ENCODE measurements around the gene SEPTIN6.

Gene SEPTIN6

DNA sequence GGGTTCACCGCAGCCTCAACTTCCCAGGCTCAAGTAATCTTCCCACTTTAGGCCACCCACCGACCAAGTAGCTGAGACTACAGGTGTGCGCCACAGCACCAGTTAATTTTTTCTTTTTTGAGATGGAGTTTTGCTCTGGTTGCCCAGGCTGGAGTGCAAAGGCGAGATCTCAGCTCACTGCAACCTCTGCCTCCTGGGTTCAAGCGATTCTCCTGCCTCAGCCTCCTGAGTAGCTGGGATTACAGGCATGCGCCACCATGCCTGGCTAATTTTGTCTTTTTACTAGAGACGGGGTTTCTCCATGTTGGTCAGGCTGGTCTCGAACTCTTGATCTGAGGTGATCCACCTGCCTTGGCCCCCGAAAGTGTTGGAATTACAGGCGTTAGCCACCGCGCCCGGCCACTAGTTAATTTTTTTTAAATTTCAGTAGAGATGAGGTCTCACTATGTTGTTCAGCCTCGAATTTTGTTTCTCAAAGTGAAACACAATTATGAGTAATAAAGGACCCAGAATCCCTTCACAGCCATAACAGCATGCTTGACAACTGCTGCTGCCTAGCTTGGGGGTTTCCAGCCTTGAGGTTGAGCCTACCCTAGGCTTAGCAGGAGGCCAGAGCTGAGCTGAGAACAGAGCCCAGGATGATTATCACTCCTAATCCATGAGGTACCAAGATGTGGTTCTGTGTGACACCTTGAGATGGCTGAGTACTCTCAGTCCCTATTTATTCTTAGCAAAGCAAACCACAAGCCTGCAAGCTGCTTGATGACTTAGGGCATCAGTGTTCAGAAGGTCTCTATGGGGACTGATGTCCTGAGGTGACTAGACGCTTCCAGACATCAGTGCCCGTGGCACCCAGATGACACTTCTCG, 45.2 kb downstream of the SEPTIN6 start:
- no peak for DNase-seq

DNA sequence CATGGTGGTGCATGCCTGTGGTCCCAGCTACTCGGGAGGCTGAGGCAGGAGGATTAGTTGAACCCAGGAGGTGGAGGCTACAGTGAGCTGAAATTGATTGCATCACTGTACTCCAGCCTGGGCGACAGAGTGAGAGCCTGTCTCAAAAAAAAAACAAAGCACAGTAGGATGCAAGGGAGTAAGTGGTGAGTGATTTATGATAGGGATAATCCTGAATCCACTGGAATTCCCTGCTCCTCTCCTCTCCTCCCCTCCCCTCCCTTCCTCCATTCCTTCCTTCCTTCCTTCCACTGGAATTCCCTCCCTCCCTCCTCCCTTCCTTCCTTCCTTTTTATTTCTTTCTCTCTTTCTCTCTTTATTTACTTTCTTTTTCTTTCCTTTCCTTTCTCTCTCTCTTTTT, 45.9 kb downstream of the SEPTIN6 start:
- no peak for DNase-seq

DNA sequence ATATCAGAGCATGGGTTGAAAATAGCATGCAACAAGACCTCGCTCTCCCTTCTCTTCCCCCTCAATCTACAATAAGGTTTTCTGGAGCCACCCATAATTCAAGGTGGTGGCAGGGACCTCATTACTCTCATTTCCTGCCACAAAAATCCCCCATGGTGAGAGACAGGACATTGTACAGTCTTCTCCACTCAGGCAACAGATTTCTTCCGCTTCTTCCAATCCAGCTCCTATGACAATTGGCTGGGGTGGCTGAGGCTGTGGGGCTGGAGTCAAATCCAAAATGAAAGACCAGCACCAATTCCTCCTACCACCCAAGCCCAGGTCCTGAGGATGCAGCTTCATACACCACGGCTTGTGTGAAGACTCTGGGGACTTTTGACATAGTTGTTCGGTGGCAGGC, 46.5 kb downstream of the SEPTIN6 start:
- DNase-seq = no peak

DNA sequence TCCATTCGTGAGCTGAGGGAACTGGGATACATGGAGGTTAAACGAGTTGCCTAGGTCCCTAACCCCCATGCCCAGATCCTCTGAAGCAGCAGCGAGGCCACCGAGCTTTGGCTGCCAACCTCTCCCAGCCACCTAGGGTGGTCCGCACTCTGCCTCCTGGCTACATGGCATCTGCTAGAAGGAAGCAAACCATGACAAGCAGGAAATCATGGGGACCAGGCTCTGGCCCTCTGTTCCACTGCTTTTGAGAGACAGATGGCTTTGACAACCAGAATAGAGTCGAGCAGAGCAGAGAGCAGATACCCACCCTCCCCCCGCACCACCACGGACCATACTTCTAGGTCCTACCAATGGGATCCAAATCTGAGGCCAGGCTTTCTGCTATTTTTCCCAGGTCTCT, 49.3 kb downstream of the SEPTIN6 start:
- no peak for DNase-seq
